ENCODE data around the gene ALMS1.
"Not testable (repeated sequence)": the region's sequence is repeated elsewhere in the genome, so short reads cannot be mapped to it uniquely, and the experiment has no call there.

ALMS1 gene

GRCh38 chr2:73642338-73643018 is 256.8 kb downstream of the ALMS1 start, which contains the start of gene NAT8:
TSS of gene NAT8 (minus strand) at chr2:73642422. CDS start at chr2:73641628, 794 bp downstream.
- no peak for DNase-seq
- no peaks in the 10 kb centered on the region for H3K9me3 ChIP-seq
- H3K36me3 ChIP-seq = no peaks in the 10 kb centered on the region
- no peak for TF ChIP-seq CTCF (IDR thresholded peaks at IDR 0.05; ENCODE audit: low read depth, low read length)
- H3K27me3 ChIP-seq = no peaks in the 10 kb centered on the region
- H3K4me1 ChIP-seq = no peaks in the 10 kb centered on the region
- no peak within 1 kb of the TSS for H3K4me3 ChIP-seq (ENCODE audit: low read depth, low read length)

- H3K4me1 ChIP-seq; H3K27me3 ChIP-seq; DNase-seq; H3K36me3 ChIP-seq; H3K4me3 ChIP-seq (ENCODE audit: low read depth, low read length); H3K9me3 ChIP-seq: not testable (repeated sequence)
Measured at GRCh38 chr2:73647690-73648089, 262.1 kb downstream of the ALMS1 start.

DNA sequence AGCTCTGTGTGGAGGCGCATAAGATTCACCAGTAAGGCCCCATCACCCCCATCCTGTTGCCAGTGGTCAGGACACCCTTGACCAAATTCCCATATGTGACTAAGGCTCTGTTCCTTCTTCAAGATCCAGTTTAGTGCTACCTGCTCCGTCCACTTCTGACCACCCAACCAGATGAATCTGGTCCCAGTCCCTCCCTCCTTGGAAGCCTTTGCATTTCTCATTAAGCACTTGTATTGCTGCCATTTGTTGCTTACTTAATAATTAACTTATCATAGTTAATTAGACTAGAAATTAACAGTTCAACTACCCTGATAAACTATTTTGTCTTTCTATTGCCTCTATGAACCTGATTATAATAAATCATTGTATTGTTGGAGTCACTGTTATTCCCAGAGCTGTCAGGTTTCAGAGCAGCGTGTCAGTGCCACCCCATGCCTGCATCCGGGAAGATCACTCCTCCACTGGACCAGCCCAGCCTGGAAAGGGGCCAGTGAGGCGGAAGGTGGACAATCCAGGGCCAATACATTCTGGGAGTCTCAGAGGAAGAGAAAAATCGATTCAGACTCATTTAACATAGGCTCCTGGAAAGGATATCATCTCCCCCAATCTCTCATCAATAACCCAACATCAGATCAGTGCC is 266.1 kb downstream of the ALMS1 start:
- no peaks in the 10 kb centered on the region for H3K9me3 ChIP-seq
- no peak overlapping the region for H3K4me3 ChIP-seq (ENCODE audit: low read depth, low read length)
- no peaks in the 10 kb centered on the region for H3K27me3 ChIP-seq
- no peaks in the 10 kb centered on the region for H3K4me1 ChIP-seq
- no peak for TF ChIP-seq CTCF (IDR thresholded peaks at IDR 0.05; ENCODE audit: low read depth, low read length)
- DNase-seq = no peak
- no peaks in the 10 kb centered on the region for H3K36me3 ChIP-seq

DNA sequence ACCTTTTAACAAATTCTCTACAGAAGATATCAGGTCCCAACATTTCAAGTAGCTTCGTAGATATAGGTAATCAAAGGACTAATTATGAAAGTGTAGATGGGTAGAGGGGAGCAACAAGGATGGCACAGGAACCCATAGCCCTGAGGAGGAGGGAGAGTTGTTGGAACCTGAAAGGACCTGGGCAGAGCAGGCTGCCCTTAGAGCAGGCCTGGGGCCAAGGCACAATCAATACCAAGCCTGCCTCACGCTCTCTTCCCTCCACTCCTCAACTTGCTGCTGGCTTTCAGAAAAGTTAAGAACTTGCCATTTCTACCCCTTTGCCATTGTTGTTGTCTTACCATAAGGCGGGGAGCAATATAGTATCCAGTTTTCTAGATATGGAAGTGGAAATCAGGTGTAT is 266.7 kb downstream of the ALMS1 start:
- no peaks in the 10 kb centered on the region for H3K27me3 ChIP-seq
- DNase-seq = no peak
- H3K4me1 ChIP-seq = no peaks in the 10 kb centered on the region
- H3K4me3 ChIP-seq (ENCODE audit: low read depth, low read length) = no peak overlapping the region
- TF ChIP-seq CTCF (IDR thresholded peaks at IDR 0.05; ENCODE audit: low read depth, low read length) = no peak
- no peaks in the 10 kb centered on the region for H3K9me3 ChIP-seq
- H3K36me3 ChIP-seq = no peaks in the 10 kb centered on the region

- no peaks in the 10 kb centered on the region for H3K27me3 ChIP-seq
Measured at GRCh38 chr2:73654175-73654574, 268.5 kb downstream of the ALMS1 start.

More at GRCh38 chr2:73654175-73654574, 268.5 kb downstream of the ALMS1 start:
- TF ChIP-seq CTCF (IDR thresholded peaks at IDR 0.05; ENCODE audit: low read depth, low read length) = no peak
- Histone ChIP-seq H3K4me3 (ENCODE audit: low read depth, low read length) (no peak overlapping the region), H3K36me3 (no peaks in the 10 kb centered on the region), H3K4me1 (no peaks in the 10 kb centered on the region), H3K9me3 (no peaks in the 10 kb centered on the region)
- no peak for DNase-seq

Data from BE2C (cell line).